ENCODE results near the gene NYNRIN. TPM values are rescaled to one million over a fixed set of nuclear protein-coding genes. Genes with fewer than 3 reads are reported as not detected.

NYNRIN gene
- total RNA-seq, 1 donor from 2014 or later = not detected

DNA sequence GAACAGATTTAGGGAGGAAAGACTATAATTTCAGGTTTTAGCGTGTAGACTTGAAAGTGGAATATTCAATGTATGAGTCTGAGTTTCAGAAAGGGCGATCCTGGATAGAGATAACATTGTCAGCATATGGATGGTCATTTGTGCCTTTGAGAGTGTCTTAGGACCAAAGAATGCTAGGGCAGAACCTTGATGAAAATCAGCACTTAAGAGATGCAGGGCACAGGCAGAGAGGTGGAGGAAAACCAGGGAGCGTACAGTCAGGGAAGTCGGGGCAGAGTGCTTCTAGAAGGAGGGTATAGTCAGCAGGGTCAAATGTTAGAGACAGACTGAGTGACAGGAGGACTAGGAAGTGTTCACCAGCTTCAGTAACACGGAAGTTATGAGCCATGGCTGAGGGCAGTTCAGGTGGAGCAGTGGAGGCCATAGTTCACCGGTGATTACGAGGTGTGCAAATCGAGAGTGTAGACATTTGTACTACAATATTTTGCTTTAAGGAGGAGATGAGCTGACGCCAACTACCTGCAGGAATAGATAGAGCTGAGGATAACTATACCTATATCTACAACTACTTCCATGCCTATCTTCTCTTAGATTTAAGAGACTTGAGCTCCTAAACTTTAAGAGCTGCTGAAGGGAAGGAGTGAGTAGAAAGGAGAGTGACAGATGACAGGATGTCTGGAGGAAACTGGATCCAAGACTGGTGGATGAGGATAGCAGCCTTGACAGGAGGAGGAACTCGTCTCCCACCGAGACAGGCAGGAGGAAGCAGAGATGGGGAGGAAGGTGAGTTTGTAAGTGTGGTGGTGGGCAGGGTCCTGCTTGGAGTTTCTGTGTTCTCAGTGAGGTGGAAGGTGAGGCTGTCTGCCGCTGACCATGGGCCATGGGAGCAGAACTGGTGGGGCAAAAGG is 24.1 kb downstream of the NYNRIN start:
- Mint-ChIP-seq H3K27me3 (peaks cover 4% of the 10 kb centered on the region), H3K4me3 (no peak overlapping the region), H3K27ac (no peak overlapping the region), H3K36me3 (ENCODE audit: low read depth) (peaks cover 3% of the 10 kb centered on the region), H3K9me3 (no peaks in the 10 kb centered on the region), H3K4me1 (peaks cover 21% of the 10 kb centered on the region)
- intact Hi-C loops (cut with micrococcal nuclease) = no loop called here
- no peak for DNase-seq

DNA sequence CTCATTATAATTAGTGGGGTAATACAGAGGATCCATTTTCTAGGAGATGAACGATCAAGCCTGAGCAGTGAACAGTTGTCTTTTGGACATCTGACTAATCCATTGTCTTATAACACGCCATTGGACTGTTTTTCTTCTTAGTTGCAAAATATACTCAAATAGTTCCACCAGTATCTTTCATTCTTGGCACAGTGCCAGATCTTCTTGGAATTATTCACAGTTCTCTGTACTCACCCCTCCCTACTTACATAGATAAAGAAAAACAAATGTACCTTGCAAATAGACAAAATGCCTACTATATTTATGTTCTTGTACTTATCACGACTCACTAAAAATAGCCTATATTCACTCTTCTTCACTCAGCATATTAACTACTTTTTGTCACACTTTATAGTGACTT is 26.9 kb downstream of the NYNRIN start:
- no peak overlapping the region for H3K27ac Mint-ChIP-seq
- H3K9me3 Mint-ChIP-seq = no peaks in the 10 kb centered on the region
- H3K4me1 Mint-ChIP-seq = peaks cover 29% of the 10 kb centered on the region
- no peak for DNase-seq
- H3K27me3 Mint-ChIP-seq = no peaks in the 10 kb centered on the region
- H3K4me3 Mint-ChIP-seq = peak overlapping the region; percentile 2
- peaks cover 3% of the 10 kb centered on the region for H3K36me3 Mint-ChIP-seq (ENCODE audit: low read depth)
- intact Hi-C loops (cut with micrococcal nuclease) = no loop called here

DNA sequence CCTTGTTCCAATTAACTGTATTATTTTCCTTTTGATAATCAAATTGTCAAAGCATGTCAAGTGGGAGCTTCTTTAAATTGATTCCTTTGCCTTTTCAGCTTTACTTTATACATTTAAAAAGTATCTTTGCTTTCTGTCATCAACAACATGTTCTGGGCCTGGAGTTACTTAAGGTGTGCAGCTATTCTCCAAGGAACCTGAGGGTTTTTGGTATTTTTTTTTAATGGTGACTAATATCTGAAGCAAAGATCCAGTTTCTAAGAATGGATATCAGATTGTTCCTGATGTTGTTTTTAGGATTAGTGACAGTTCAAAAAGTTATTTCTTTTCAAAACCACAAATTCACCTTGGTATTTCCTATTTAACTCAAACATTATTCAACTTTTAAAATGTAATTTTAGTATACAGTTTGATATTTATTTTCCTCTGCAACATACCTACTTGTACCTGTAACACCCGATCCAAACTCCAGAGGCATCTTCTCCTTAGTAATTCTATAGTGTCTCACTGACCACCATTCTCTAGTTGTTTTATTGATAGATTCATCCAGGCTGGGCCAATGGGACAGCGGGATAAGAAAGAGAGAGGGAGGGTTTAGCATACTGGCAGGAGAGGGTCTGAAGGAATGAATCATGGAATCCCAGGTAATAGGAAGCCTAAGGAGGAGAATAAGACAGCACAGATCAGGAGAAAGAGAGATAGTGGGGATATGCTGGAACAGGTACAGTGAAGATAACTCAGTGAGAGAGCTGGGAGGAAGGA is 27.5 kb downstream of the NYNRIN start:
- peak overlapping the region; percentile 2 for H3K4me3 Mint-ChIP-seq
- H3K9me3 Mint-ChIP-seq = no peaks in the 10 kb centered on the region
- H3K27ac Mint-ChIP-seq = peak overlapping the region; percentile 6
- H3K4me1 Mint-ChIP-seq = peaks cover 32% of the 10 kb centered on the region
- DNase-seq = no peak
- H3K27me3 Mint-ChIP-seq = no peaks in the 10 kb centered on the region
- peaks cover 7% of the 10 kb centered on the region for H3K36me3 Mint-ChIP-seq (ENCODE audit: low read depth)
- intact Hi-C loops (cut with micrococcal nuclease) = no loop called here

DNA sequence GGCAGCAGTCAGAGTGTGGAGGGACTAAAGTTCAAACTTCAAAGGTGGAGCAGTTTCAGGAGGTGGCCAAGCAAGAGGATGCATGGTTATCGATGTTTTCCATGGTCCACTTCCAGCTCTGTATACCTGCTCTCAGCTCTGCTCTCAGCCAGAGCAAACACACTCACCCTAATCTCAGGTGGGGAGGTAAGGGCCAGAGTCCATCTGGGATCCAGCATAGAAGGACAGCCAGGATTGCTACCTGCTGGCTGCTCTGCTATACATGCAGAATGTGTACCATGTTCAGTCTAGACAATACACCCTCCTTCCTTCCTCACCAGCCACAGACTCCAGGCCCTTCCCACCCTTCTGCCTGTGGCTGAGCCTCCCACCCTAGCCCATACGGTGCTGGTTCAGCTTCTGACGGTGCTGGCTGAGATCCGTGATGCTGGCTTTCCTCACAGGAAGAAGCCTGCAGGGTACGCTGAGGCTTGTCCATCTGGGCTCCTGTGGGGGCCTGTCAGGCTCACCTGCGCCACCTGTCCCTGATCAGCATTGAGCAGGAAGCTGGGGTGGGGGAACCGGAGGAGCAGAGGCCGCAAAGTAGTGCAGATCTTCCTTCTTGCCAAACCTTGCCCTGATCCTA is 28.2 kb downstream of the NYNRIN start:
- Mint-ChIP-seq H3K4me1 (peaks cover 39% of the 10 kb centered on the region), H3K9me3 (no peaks in the 10 kb centered on the region), H3K4me3 (no peak overlapping the region), H3K36me3 (ENCODE audit: low read depth) (peaks cover 13% of the 10 kb centered on the region), H3K27me3 (no peaks in the 10 kb centered on the region), H3K27ac (no peak overlapping the region)
- peak; percentile 64 for DNase-seq
- intact Hi-C loops (cut with micrococcal nuclease) = no loop called here

DNA sequence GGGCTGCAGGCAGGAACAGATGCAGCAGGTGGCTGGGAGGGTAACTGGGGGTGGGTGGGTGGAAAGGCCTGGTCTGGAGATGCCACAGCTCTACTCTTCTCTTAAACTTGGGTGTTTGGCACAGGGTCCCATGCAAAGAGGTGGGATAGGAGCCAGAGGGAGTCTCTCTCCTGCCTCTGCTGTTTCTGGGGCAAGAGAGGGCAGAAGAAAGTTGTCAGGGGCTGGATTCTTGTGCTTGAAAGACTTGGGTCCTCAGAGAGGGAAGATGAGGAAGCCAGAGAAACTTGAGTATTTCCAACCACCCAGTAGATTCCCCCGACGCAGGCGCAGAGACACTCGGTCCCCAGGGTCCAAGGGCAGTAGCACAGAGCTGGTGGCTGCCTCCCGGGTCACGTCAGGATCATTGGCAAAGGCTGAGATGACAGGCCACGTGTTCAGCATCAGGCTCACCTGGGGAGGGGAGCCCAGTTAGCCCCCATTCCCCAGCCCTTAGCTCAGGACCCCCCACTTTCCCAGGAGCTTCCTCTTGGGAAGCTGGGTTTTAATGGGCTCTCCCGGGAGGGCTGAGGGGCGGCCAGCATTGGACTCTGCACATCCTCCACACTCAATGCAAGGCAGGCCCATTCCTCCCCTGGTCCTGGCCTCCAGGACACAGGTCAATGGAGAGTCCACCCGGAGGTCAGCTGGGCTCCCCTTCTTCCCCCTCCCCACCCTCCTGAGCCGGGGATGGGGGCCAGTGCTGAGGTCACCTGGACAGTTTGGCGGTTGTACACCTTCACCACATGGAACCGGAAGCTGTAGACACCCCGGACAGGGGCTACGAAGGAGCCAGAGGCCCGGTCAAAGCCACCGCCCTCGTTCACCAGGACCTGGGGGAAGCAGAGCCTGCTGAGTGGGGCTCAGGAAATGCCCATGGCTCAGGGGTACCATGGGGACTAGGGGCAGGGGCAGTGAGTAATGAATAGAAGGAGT is 29.0 kb downstream of the NYNRIN start:
- Mint-ChIP-seq H3K27ac (peak overlapping the region; percentile 12), H3K36me3 (ENCODE audit: low read depth) (peaks cover 14% of the 10 kb centered on the region), H3K9me3 (no peaks in the 10 kb centered on the region), H3K4me3 (peak overlapping the region; percentile 6), H3K4me1 (peaks cover 41% of the 10 kb centered on the region), H3K27me3 (no peaks in the 10 kb centered on the region)
- no peak for DNase-seq
- intact Hi-C loops (cut with micrococcal nuclease) = no loop called here

DNA sequence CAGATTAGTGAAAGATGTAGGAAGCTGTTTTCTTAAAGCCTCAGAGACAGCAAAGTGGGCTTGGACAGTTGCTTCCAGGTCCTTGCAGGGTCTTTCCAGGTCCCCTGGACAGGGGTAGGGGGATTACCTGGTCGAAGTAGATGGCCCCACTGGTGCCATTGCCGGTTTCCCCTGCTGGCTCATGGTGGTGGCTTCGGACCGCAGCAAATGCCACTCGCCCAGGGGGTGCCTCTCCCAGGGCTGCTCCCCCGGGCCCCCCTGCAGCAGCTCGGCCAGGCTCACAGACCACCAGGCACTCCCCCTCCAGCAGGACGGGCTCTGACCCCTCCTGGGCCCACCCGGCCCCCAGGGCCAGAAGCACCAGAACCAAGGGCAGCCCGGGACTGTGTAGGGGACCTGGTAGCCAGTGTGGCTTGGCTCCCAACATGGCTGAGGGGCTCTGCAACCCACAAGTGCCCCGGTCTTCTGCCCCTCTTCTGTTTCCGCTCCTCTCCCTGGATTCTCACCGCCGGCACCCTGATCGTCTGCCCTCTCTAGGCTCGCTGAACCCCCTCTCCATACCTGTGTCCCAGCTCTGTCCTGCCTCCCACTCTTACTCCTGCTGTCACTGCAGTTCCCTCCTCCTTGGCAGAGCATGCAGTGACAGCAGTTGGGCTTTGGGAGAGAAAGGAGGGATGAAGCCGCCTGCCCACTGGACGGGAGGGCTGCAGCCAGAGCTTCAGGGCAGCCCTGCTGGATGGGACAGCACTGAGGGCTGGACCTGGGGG is 30.0 kb downstream of the NYNRIN start:
- intact Hi-C loops (cut with micrococcal nuclease) = no loop called here
- peak; percentile 63 for DNase-seq
- H3K9me3 Mint-ChIP-seq = no peaks in the 10 kb centered on the region
- peaks cover 49% of the 10 kb centered on the region for H3K4me1 Mint-ChIP-seq
- peak overlapping the region; percentile 99 for H3K27ac Mint-ChIP-seq
- H3K27me3 Mint-ChIP-seq = no peaks in the 10 kb centered on the region
- H3K36me3 Mint-ChIP-seq (ENCODE audit: low read depth) = peaks cover 23% of the 10 kb centered on the region
- peak overlapping the region; percentile 94 for H3K4me3 Mint-ChIP-seq

DNA sequence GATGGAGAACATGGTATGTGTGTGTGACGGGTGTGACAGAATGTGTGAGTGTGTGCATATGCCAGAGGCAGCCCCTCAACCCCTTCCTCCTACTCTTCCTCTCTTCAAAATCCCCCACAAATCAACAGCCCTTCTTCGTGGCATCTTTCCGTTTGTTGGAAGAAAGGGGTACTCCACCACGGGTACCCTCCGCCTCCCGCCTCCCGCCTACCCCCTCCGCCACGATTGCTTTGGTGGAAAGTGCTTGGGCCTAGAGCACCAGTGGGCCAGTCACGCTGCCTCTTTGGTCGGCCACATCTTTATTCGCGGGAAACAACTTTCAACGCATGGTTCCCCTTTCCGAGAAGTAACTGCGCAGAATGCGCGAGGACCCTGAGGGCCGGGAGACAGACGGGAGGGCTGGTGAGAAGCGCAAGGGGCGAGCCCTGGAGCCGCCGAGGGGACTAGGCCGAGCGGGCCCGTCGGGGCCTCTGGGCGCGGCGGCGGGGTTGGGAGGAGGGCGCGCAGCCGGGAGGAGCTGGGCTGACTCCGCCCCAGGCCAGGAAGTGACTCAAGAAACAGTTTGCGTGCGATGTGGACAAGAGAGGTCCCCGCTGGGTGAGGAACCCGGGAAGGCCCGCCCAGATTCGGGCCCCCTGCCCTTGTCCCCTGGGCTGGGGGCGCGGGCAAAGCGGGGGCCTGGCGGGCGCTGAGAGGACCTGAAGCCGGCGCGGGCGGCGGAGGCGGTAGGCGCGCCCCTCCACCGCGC is 30.8 kb downstream of the NYNRIN start, which contains the start of the genes CBLN3 and KHNYN:
CBLN3 (minus strand) TSS at position 274 of the 748 bp plus-strand sequence. CDS start 614 bp downstream, outside the sequence.
KHNYN (plus strand) TSS at position 560 of the 748 bp plus-strand sequence. CDS start 777 bp downstream, outside the sequence.
- H3K27me3 Mint-ChIP-seq = no peaks in the 10 kb centered on the region
- H3K27ac Mint-ChIP-seq = peak within 1 kb of the TSS; percentile 99
- peaks cover 28% of the 10 kb centered on the region for H3K36me3 Mint-ChIP-seq (ENCODE audit: low read depth)
- intact Hi-C loops (cut with micrococcal nuclease) = loop anchor here (10.0 kb wide), 1 partner anchor 315 kb away; the partner anchor contains the start of genes DCAF11 and NRL
- peaks cover 49% of the 10 kb centered on the region for H3K4me1 Mint-ChIP-seq
- H3K9me3 Mint-ChIP-seq = no peaks in the 10 kb centered on the region
- DNase-seq = peak; percentile 97
- H3K4me3 Mint-ChIP-seq = peak within 1 kb of the TSS; percentile 94

DNA sequence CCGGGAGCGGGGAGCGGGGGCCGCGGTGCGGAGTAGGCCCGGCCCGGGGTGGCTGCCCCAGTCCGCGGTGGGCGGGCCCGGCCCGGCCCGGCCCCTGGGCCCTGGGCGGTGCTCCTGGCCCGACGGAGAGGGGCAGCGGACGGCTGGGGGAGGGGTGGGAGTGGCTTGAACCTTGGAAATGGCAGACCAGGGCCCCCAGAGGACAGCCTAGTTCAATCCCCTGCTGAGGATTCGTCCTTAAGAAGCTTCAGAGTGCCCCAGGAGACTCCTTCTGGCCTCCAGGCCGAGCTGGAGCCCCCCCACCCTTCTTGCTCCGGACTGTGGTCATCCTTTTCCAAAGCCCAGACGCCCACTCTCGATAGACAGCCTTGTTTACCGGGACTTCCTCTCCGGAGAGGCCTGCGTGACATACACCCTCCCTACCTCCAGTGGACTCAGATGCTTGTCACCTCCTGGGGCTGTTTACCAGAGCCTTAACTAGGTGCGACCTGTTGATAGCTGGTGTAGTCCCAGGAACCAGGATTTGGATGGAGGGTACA is 31.4 kb downstream of the NYNRIN start:
- Mint-ChIP-seq H3K4me1 (peaks cover 50% of the 10 kb centered on the region), H3K27ac (peak overlapping the region; percentile 94), H3K4me3 (peak overlapping the region; percentile 92), H3K9me3 (no peaks in the 10 kb centered on the region), H3K27me3 (no peaks in the 10 kb centered on the region), H3K36me3 (ENCODE audit: low read depth) (peaks cover 33% of the 10 kb centered on the region)
- DNase-seq = peak; percentile 84
- intact Hi-C loops (cut with micrococcal nuclease) = loop anchor here (10.0 kb wide), 1 partner anchor 315 kb away; the partner anchor contains the start of genes DCAF11 and NRL

DNA sequence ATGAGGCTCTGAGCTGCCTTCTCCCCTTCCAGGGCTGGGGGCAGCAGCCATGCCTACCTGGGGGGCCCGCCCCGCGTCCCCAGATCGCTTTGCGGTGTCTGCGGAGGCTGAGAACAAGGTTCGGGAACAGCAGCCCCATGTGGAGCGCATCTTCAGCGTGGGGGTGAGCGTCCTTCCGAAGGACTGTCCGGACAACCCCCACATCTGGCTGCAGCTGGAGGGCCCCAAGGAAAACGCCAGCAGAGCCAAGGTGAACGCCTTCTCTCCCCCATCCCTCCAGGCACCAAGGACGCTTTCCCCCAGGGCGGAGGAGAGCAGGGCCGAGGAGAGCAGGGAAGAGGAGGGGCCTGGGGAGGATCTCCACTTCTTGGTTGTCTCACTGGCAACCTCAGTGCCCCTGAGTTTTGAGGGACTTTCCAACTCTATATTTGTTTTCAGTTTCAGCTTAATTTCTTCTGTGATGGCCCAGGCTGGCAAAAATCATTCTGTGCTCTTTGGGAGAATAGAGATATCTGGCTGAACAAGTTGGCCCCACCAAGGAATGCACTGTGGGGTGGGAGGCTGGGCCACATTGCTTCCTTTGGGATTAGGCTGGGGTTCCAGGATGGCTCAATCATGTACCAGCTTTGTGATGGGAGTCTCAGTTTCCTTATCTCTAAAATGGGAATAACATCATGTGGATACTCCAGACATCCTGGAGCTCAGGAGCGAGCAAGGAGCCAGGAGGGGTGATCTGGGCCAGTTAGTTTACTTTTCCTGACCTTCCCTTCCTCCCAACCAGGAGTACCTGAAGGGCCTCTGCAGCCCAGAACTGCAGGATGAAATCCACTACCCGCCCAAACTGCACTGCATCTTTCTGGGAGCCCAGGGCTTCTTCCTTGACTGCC is 32.1 kb downstream of the NYNRIN start:
- no peaks in the 10 kb centered on the region for H3K27me3 Mint-ChIP-seq
- peak; percentile 92 for DNase-seq
- peak overlapping the region; percentile 92 for H3K4me3 Mint-ChIP-seq
- peaks cover 40% of the 10 kb centered on the region for H3K36me3 Mint-ChIP-seq (ENCODE audit: low read depth)
- peak overlapping the region; percentile 94 for H3K27ac Mint-ChIP-seq
- peaks cover 46% of the 10 kb centered on the region for H3K4me1 Mint-ChIP-seq
- no peaks in the 10 kb centered on the region for H3K9me3 Mint-ChIP-seq
- intact Hi-C loops (cut with micrococcal nuclease) = loop anchor here (1.0 to 10.0 kb wide), 5 partner anchors 11 to 316 kb away; partner anchors contain the start of genes DCAF11, NRL, SDR39U1 and TINF2

DNA sequence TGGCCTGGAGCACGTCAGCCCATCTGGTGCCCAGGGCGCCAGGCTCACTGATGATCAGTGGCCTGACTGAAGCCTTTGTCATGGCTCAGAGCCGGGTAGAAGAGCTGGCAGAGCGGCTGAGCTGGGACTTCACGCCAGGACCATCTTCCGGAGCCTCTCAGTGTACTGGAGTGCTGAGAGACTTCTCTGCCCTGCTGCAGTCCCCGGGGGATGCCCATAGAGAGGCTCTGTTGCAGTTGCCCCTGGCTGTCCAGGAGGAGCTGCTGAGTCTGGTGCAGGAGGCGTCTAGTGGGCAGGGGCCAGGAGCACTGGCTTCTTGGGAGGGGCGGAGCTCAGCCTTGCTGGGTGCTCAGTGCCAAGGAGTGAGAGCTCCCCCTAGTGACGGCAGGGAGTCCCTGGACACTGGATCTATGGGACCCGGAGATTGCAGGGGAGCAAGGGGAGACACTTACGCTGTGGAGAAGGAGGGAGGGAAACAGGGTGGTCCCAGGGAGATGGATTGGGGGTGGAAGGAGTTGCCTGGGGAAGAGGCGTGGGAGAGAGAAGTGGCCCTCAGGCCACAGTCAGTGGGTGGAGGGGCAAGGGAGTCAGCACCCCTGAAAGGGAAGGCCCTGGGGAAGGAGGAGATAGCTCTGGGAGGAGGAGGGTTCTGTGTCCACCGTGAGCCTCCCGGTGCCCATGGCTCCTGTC is 32.9 kb downstream of the NYNRIN start:
- Mint-ChIP-seq H3K27ac (peak overlapping the region; percentile 94), H3K27me3 (no peaks in the 10 kb centered on the region), H3K36me3 (ENCODE audit: low read depth) (peaks cover 41% of the 10 kb centered on the region), H3K9me3 (no peaks in the 10 kb centered on the region), H3K4me3 (peak overlapping the region; percentile 92), H3K4me1 (peaks cover 45% of the 10 kb centered on the region)
- DNase-seq = peak; percentile 97
- intact Hi-C loops (cut with micrococcal nuclease) = loop anchor here (1.0 to 10.0 kb wide), 5 partner anchors 11 to 317 kb away; partner anchors contain the start of genes DCAF11, NRL, SDR39U1 and TINF2
